ENCODE data around the gene VOPP1. TPM values are rescaled to one million over a fixed set of nuclear protein-coding genes. Genes with fewer than 3 reads are reported as not detected.

VOPP1 gene
- total and polyA plus RNA-seq, 2 experiments from 2014 or later: 27.5 to 86.5 TPM

DNA sequence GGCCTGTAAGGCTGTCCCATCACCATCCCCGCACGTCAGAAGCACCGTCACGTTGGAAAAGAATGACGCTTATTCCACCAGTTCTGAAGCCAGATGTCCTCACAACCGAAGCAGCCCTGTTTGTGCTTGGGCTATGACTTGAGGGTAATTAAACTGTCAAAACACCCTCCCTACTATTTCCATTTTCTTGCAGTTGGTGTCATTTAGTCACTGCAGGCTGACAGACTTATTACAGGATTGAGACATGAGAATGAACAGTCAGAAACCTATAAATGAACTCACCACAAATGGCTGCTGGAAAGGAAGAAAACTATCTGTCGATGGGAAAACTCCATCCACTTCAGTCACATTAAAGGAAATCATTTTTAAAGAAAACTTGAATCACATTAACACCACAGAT lies 85.3 kb downstream of the VOPP1 start:
- no peak for DNase-seq
- Histone ChIP-seq H3K79me2 (ENCODE audit: insufficient read depth) (no peaks in the 10 kb centered on the region), H3K9me2 (ENCODE audit: insufficient read depth) (no peaks in the 10 kb centered on the region), H3K27me3 (replicated peaks; ENCODE audit: insufficient read depth) (no peaks in the 10 kb centered on the region), H2AFZ (no peak overlapping the region), H3K27ac (no peak overlapping the region), H3K9me3 (ENCODE audit: low read depth) (no peaks in the 10 kb centered on the region), H3K4me3 (no peak overlapping the region), H3K36me3 (ENCODE audit: low read depth) (peaks cover 12% of the 10 kb centered on the region), H3K9ac (no peak overlapping the region), H3K4me2 (ENCODE audit: unreplicated experiment) (no peak overlapping the region), H4K20me1 (ENCODE audit: insufficient read depth) (no peaks in the 10 kb centered on the region), H3F3A (ENCODE audit: insufficient read depth) (no peaks in the 10 kb centered on the region), H3K4me1 (ENCODE audit: insufficient read depth) (no peaks in the 10 kb centered on the region)
- 61 to 62% methylated on average over 7 of the region's 7 CpGs for WGBS, 2 experiments (ENCODE audit: low coverage in 1 of 2, low lambda C conversion rate in 2 of 2, missing lambda C conversion rate in 2 of 2)
- in situ Hi-C loops (cut with MboI): no loop called here
- TF ChIP-seq EZH2 (IDR thresholded peaks at IDR 0.05; ENCODE audit: insufficient read depth, poor library complexity, severe bottlenecking): no peak
- no peak for TF ChIP-seq EZH2phosphoT487 (IDR thresholded peaks at IDR 0.05; ENCODE audit: insufficient read depth, low read depth)

DNA sequence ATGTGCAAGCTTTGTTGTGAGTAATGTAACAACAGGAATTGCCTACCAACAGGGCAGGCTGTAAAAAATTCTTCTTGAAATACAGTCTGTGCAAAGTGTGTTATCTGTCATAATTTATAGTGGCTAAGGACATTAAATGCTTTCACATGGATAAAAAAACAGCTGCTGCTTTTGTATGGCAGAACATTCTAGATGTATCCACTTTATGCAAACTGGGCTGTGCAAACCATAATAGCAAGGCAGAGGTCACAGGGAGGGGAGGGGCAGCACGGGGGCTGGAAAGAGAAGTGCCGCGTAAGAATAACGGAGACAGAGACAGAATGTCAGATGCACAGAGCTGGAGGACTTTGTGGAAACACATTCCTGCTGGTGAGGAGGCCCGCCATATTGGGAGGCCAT lies 86.1 kb downstream of the VOPP1 start:
- Histone ChIP-seq H2AFZ (no peak overlapping the region), H3K9me3 (ENCODE audit: low read depth) (no peaks in the 10 kb centered on the region)
- DNase-seq: no peak

DNA sequence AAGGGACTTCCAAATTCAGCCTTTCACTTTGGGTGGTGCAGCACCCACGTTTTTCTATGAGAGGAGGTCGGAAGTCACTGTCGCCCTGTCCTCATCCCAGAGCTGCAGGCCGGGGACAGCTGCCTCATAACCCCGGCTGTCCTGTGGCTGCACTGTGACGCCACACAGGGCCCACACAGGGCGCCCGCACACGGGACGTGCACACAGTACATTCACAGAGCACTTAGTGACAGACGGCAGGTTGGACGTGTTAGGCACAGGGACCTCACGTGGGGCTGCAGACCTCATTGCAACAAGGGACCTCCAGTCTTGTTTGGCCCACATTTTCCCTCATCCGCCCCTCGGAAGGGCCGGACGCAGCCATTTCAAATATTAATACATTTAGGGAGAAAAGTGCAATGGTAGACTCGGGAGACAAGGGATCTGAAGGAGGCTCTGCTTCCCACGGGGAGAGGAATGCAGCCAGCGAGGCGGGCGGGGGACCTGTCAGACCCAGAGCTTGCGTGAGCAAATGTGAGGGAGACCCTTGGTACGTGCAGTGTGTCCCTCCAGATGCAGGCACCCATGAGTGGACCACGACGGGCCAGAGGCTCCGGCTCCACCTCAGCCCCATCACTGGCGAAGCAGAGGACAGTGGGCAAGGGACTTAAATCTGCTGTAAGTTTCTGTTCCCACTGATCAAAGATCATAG lies 86.7 kb downstream of the VOPP1 start:
- no peak overlapping the region for H3K4me3 ChIP-seq
- in situ Hi-C loops (cut with MboI): no loop called here
- no peak for DNase-seq
- TF ChIP-seq EZH2phosphoT487 (IDR thresholded peaks at IDR 0.05; ENCODE audit: insufficient read depth, low read depth) (no peak), EZH2 (IDR thresholded peaks at IDR 0.05; ENCODE audit: insufficient read depth, poor library complexity, severe bottlenecking) (no peak)
- 92% methylated on average over 28 of the region's 28 CpGs for WGBS, 2 experiments (ENCODE audit: low coverage in 1 of 2, low lambda C conversion rate in 2 of 2, missing lambda C conversion rate in 2 of 2)
- H3K9ac ChIP-seq: no peak overlapping the region
- no peaks in the 10 kb centered on the region for H3K79me2 ChIP-seq (ENCODE audit: insufficient read depth)
- H3F3A ChIP-seq (ENCODE audit: insufficient read depth): no peaks in the 10 kb centered on the region
- H4K20me1 ChIP-seq (ENCODE audit: insufficient read depth): no peaks in the 10 kb centered on the region
- no peaks in the 10 kb centered on the region for H3K9me2 ChIP-seq (ENCODE audit: insufficient read depth)
- no peak overlapping the region for H3K27ac ChIP-seq
- no peak overlapping the region for H2AFZ ChIP-seq
- H3K9me3 ChIP-seq (ENCODE audit: low read depth): no peaks in the 10 kb centered on the region
- H3K4me1 ChIP-seq (ENCODE audit: insufficient read depth): no peaks in the 10 kb centered on the region
- H3K27me3 ChIP-seq (replicated peaks; ENCODE audit: insufficient read depth): no peaks in the 10 kb centered on the region
- no peak overlapping the region for H3K4me2 ChIP-seq (ENCODE audit: unreplicated experiment)
- no peaks in the 10 kb centered on the region for H3K36me3 ChIP-seq (ENCODE audit: low read depth)

More for the DNA sequence above, 86.1 kb downstream of the VOPP1 start:
- Histone ChIP-seq H3F3A (ENCODE audit: insufficient read depth) (no peaks in the 10 kb centered on the region), H3K27me3 (replicated peaks; ENCODE audit: insufficient read depth) (no peaks in the 10 kb centered on the region), H4K20me1 (ENCODE audit: insufficient read depth) (no peaks in the 10 kb centered on the region), H3K4me3 (no peak overlapping the region), H3K9ac (no peak overlapping the region), H3K36me3 (ENCODE audit: low read depth) (peaks cover 5% of the 10 kb centered on the region; the same call in 1 of the 2 replicates), H3K4me1 (ENCODE audit: insufficient read depth) (no peaks in the 10 kb centered on the region), H3K79me2 (ENCODE audit: insufficient read depth) (no peaks in the 10 kb centered on the region), H3K4me2 (ENCODE audit: unreplicated experiment) (no peak overlapping the region), H3K27ac (no peak overlapping the region), H3K9me2 (ENCODE audit: insufficient read depth) (no peaks in the 10 kb centered on the region)
- in situ Hi-C loops (cut with MboI): no loop called here
- no peak for TF ChIP-seq EZH2 (IDR thresholded peaks at IDR 0.05; ENCODE audit: insufficient read depth, poor library complexity, severe bottlenecking)
- TF ChIP-seq EZH2phosphoT487 (IDR thresholded peaks at IDR 0.05; ENCODE audit: insufficient read depth, low read depth): no peak
- WGBS, 2 experiments (ENCODE audit: low coverage in 1 of 2, low lambda C conversion rate in 2 of 2, missing lambda C conversion rate in 2 of 2): 92 to 96% methylated on average over 5 of the region's 5 CpGs

DNA sequence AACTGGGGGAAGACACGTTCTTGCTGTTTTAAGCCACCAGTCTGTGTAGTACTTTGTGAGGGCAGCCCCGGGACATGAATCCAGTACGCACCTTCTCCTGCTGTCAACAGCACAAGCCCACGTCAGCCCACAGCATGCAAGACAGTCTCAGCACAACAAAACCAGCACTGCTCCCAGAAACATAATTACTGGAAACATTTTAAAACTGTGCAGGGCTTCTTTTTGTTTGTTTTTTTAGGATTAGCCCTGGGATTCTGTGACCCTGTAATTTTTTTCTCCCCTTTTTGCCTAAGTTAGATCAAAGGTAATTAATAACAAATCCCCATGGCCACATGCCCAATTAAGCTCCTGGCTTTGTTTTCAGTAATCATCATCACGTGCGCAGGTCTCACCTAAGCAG lies 87.5 kb downstream of the VOPP1 start:
- Histone ChIP-seq H3K4me1 (ENCODE audit: insufficient read depth) (0 out of 2 replicates have a peak, but pooled peaks cover 1% of the 10 kb centered on the region), H3K9me3 (ENCODE audit: low read depth) (no peaks in the 10 kb centered on the region), H3F3A (ENCODE audit: insufficient read depth) (0 out of 2 replicates have a peak, but pooled peaks cover 3% of the 10 kb centered on the region), H3K9me2 (ENCODE audit: insufficient read depth) (no peaks in the 10 kb centered on the region), H3K4me3 (no peak overlapping the region), H2AFZ (no peak overlapping the region), H3K27me3 (replicated peaks; ENCODE audit: insufficient read depth) (no peaks in the 10 kb centered on the region), H3K79me2 (ENCODE audit: insufficient read depth) (peaks cover 4% of the 10 kb centered on the region; the same call in 1 of the 2 replicates), H3K36me3 (ENCODE audit: low read depth) (no peaks in the 10 kb centered on the region), H4K20me1 (ENCODE audit: insufficient read depth) (no peaks in the 10 kb centered on the region), H3K4me2 (ENCODE audit: unreplicated experiment) (no peak overlapping the region), H3K9ac (no peak overlapping the region), H3K27ac (no peak overlapping the region)
- in situ Hi-C loops (cut with MboI): no loop called here
- TF ChIP-seq EZH2 (IDR thresholded peaks at IDR 0.05; ENCODE audit: insufficient read depth, poor library complexity, severe bottlenecking): no peak
- TF ChIP-seq EZH2phosphoT487 (IDR thresholded peaks at IDR 0.05; ENCODE audit: insufficient read depth, low read depth): no peak
- WGBS, 2 experiments (ENCODE audit: low coverage in 1 of 2, low lambda C conversion rate in 2 of 2, missing lambda C conversion rate in 2 of 2): 98% methylated on average over 6 of the region's 6 CpGs
- no peak for DNase-seq

Measured in GM23248 (cell line).